Ascending aorta (tissue), 2 donors: ENCODE data around the gene MEST. TPM values are rescaled to one million over a fixed set of nuclear protein-coding genes. Genes with fewer than 3 reads are reported as not detected.
"Not testable (repeated sequence)": the region's sequence is repeated elsewhere in the genome, so short reads cannot be mapped to it uniquely, and the experiment has no call there.

Source experiments
- DNase-seq, 2 donors: peaks; one replicate each; pipeline ENCODE4 v3.0.0-alpha.2; 2019; ENCODE audit warnings: low spot score in 2 of 2
- H3K27ac ChIP-seq, 2 donors: fragments of 200-600 bp; sonication (generic); one replicate each; pipeline ENCODE4 v1.5.1; 2016 to 2017; ENCODE audit warnings: mild to moderate bottlenecking in 1 of 2
- H3K27me3 ChIP-seq: fragments of 200-600 bp; sonication (generic); one replicate; pipeline ENCODE4 v1.5.1; 2017
- H3K36me3 ChIP-seq, 2 donors: fragments of 200-600 bp; sonication (generic); one replicate each; pipeline ENCODE4 v1.5.1; 2016
- H3K4me1 ChIP-seq, 2 donors: fragments of 200-600 bp; sonication (generic); one replicate each; pipeline ENCODE4 v1.5.1; 2016 to 2017; ENCODE audit warnings: mild to moderate bottlenecking in 1 of 2
- H3K4me3 ChIP-seq, 2 donors: fragments of 200-600 bp; sonication (generic); one replicate each; pipeline ENCODE4 v1.5.1; 2016 to 2017; ENCODE audit warnings: mild to moderate bottlenecking in 1 of 2
- H3K9me3 ChIP-seq, 2 donors: fragments of 200-600 bp; sonication (generic); one replicate each; pipeline ENCODE4 v1.5.1; 2016
- intact Hi-C: fragments of 100-400 bp; cut with DNase I; formaldehyde crosslinking; loops from one replicate; pipeline ENCODE4 v1.15.1; 2023
- total RNA-seq: library from RNA; depleted of rRNA; stranded (reverse); fragments of >200 nt; gene quantifications from one replicate; pipeline ENCODE4 v1.1.0, GENCODE V29; 2016
- TF ChIP-seq, protein P1 (sequence below), 3 experiments: fragments of 200-600 bp in 2 of 3; fragments of 450-650 bp in 1 of 3; sonication (generic) in 2 of 3; IDR thresholded peaks; one replicate each; pipeline ENCODE4 v1.5.1; 2016 to 2019; ENCODE audit warnings: antibody characterized with exemption in 3 of 3, mild to moderate bottlenecking in 1 of 3, moderate library complexity in 1 of 3

Gene MEST, protein sequence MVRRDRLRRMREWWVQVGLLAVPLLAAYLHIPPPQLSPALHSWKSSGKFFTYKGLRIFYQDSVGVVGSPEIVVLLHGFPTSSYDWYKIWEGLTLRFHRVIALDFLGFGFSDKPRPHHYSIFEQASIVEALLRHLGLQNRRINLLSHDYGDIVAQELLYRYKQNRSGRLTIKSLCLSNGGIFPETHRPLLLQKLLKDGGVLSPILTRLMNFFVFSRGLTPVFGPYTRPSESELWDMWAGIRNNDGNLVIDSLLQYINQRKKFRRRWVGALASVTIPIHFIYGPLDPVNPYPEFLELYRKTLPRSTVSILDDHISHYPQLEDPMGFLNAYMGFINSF
- total RNA-seq = 6.9 TPM

DNA sequence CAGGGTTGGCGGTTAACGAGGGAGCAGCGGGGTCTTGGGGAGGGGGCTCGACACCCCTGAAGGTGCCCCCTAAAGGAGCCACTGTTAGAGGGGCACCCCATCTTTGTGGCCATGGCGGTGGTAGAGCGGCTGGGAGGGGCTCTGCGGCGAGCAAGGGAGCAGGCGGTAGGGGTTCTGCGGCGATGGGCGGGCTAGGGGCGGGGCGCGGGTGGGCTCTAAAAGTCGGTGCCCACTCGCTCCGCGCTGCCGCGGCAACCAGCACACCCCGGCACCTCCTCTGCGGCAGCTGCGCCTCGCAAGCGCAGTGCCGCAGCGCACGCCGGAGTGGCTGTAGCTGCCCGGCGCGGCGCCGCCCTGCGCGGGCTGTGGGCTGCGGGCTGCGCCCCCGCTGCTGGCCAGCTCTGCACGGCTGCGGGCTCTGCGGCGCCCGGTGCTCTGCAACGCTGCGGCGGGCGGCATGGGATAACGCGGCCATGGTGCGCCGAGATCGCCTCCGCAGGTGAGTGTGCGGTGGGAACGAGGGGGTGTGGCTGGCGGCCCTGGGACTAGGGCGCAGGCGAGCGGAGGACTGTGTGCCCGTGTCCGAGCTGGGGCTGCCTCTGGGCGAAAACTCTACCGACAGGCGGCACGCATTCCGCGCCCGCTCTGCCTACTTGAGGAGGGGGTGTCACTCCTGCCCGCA is at the start of gene MEST:
TSS of gene MEST (plus strand) at position 245 of the 682 bp plus-strand sequence. CDS start at position 474, 229 bp downstream.
- no peaks in the 10 kb centered on the region for H3K9me3 ChIP-seq
- no peaks in the 10 kb centered on the region for H3K27me3 ChIP-seq
- TF ChIP-seq, protein P1, sequence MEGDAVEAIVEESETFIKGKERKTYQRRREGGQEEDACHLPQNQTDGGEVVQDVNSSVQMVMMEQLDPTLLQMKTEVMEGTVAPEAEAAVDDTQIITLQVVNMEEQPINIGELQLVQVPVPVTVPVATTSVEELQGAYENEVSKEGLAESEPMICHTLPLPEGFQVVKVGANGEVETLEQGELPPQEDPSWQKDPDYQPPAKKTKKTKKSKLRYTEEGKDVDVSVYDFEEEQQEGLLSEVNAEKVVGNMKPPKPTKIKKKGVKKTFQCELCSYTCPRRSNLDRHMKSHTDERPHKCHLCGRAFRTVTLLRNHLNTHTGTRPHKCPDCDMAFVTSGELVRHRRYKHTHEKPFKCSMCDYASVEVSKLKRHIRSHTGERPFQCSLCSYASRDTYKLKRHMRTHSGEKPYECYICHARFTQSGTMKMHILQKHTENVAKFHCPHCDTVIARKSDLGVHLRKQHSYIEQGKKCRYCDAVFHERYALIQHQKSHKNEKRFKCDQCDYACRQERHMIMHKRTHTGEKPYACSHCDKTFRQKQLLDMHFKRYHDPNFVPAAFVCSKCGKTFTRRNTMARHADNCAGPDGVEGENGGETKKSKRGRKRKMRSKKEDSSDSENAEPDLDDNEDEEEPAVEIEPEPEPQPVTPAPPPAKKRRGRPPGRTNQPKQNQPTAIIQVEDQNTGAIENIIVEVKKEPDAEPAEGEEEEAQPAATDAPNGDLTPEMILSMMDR (IDR thresholded peaks at IDR 0.05) = no peak
- no peak for DNase-seq
- no peak within 1 kb of the TSS for H3K27ac ChIP-seq
- H3K4me3 ChIP-seq = peak within 1 kb of the TSS; percentile 52 to 65
- H3K4me1 ChIP-seq = peaks cover 0 to 17% of the 10 kb centered on the region in 2 donors
- no peaks in the 10 kb centered on the region for H3K36me3 ChIP-seq
- intact Hi-C loops = no loop called here

DNA sequence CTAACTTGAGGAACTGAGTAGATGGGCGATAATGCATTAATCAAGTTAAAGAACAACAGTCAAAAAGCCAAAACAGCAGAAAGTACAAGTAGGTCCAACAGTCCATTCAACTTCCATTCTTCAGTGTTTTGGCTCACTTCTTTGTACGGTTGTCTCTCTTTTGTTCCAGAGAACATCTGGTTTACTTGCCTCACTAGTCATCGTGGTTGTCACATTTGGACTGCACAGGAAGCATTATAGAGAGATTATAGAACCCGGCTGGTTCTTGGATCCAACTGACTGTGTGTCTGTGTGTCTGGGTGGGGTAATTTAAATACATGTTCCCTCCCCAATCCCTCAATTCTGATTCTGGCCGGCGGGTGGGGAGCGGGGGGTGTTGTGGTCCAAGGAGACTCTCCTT is 49.3 kb upstream of the MEST start:
- no peak for DNase-seq

DNA sequence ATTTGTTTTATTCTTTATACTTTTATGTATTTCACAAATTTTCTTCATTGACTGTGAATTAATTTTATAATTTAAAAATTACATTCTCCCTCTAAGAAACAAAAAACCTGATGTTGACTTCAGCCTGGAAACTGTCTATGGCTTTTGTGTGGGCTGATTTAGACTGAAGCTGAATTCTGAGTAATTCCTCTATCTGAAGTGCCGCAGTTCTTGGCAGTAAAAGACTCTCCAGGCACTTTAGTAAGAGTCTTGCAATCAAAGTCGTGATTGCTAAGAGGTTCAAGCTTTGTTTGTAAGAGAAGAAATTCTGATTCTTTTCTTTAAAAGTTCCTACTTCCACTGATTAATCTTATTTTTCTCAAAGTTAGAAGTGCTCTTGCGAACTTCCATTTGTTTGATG is 47.7 kb upstream of the MEST start:
- Histone ChIP-seq H3K4me1 (peaks cover 0 to 3% of the 10 kb centered on the region in 2 donors), H3K36me3 (no peaks in the 10 kb centered on the region), H3K9me3 (peaks cover 0 to 13% of the 10 kb centered on the region in 2 donors), H3K27ac (no peak overlapping the region), H3K27me3 (no peaks in the 10 kb centered on the region), H3K4me3 (no peak overlapping the region)
- TF ChIP-seq, protein P1 (IDR thresholded peaks at IDR 0.05) = no peak
- DNase-seq = no peak
- intact Hi-C loops = loop anchor here (5.0 kb wide), 5 partner anchors 43 to 372 kb away; partner anchors contain the start of gene KLHDC10

More for the DNA sequence above, 49.3 kb upstream of the MEST start:
- Histone ChIP-seq H3K4me1 (peaks cover 0 to 3% of the 10 kb centered on the region in 2 donors), H3K27ac (no peak overlapping the region), H3K36me3 (no peaks in the 10 kb centered on the region), H3K9me3 (peaks cover 0 to 2% of the 10 kb centered on the region in 2 donors), H3K27me3 (no peaks in the 10 kb centered on the region), H3K4me3 (no peak overlapping the region)
- intact Hi-C loops = loop anchor here (5.0 kb wide), 5 partner anchors 45 to 370 kb away; partner anchors contain the start of gene KLHDC10
- TF ChIP-seq, protein P1 (IDR thresholded peaks at IDR 0.05) = no peak

DNA sequence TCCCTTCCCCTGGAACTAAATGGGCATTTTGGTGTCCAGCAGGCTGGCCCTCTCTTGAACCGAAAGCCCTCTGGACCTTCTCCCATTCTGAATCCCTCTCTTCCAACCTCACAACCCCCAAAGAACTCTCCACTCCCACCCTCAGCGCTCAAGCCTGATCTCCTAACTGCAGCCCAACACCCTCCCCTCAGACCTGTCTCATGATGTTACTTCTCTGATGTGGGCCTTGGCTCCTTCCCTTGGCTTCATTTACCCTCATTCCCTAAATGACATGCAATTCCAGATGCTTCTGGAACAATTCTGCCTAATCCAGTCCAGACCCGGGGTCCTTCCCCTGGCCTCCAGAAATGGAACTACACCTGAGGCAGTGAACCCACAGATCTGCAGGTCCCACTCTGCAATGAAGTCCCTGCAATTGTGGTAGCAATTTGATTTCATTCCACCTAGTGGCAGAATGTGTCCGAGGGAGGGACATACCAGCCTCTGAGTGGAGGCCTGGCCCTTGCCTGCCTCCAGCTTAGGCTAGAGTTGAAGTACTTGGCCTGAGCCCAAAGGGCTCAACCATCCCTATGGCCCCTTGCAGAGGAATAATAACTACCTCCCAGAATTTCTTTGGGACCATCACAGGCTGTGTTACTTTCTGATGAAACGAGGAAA is 47.0 kb upstream of the MEST start:
- intact Hi-C loops = loop anchor here (5.0 kb wide), 5 partner anchors 42 to 373 kb away; partner anchors contain the start of gene KLHDC10
- no peaks in the 10 kb centered on the region for H3K36me3 ChIP-seq
- TF ChIP-seq, protein P1 (IDR thresholded peaks at IDR 0.05) = no peak
- no peak overlapping the region for H3K27ac ChIP-seq
- DNase-seq = no peak
- H3K27me3 ChIP-seq = no peaks in the 10 kb centered on the region
- no peak overlapping the region for H3K4me3 ChIP-seq
- peaks cover 0 to 3% of the 10 kb centered on the region in 2 donors for H3K4me1 ChIP-seq
- peaks cover 0 to 13% of the 10 kb centered on the region in 2 donors for H3K9me3 ChIP-seq

DNA sequence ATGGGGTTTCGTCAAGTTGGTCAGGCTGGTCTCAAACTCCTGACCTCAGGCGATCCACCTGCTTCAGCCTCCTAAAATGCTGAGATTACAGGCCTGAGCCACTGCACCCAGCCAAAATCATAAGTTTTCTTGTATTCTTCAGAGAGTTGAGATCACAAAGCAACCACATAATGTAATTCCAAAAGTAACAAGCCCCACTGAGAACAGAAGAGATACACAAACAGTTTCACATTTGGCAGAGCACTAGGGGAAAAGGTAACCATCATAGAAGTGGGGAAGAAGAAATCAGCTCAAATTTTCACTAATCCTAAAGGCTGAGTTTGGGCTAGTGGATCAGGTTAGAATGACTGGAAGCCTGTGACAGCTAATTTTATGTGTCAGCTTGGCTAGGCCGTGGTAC is 45.6 kb upstream of the MEST start:
- no peaks in the 10 kb centered on the region for H3K27me3 ChIP-seq
- H3K36me3 ChIP-seq = no peaks in the 10 kb centered on the region
- H3K4me3 ChIP-seq = no peak overlapping the region
- H3K4me1 ChIP-seq = peaks cover 0 to 3% of the 10 kb centered on the region in 2 donors
- H3K27ac ChIP-seq = no peak overlapping the region
- TF ChIP-seq, protein P1 (IDR thresholded peaks at IDR 0.05) = no peak
- DNase-seq = no peak
- H3K9me3 ChIP-seq = peaks cover 0 to 13% of the 10 kb centered on the region in 2 donors
- intact Hi-C loops = no loop called here

DNA sequence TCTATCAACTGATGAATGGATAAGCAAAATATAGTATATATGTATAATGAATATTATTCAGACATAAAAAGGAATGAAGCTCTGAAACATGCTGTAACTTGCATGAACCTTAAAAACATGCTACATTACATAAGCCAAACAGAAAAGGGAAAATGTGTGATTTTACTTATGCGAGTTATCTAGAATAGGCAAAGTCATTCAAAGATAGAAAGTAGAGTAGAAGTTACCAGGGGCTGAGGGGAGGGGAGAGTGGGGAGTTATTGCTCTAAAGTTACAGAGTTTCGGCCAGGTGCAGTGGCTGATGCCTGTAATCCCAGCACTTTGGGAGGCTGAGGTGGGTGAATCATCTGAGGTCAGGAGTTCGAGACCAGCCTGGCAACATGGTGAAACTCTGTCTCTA is 40.5 kb upstream of the MEST start:
- intact Hi-C loops, H3K27ac ChIP-seq: not testable (repeated sequence)
- peaks cover 0 to 13% of the 10 kb centered on the region in 2 donors for H3K9me3 ChIP-seq

More for the DNA sequence above, 40.5 kb upstream of the MEST start:
- H3K4me3 ChIP-seq, H3K36me3 ChIP-seq, H3K4me1 ChIP-seq, DNase-seq, H3K27me3 ChIP-seq: not testable (repeated sequence)
